Thymus (tissue), 11 donors: ENCODE results near the gene ACSBG1. TPM values are rescaled to one million over a fixed set of nuclear protein-coding genes. Genes with fewer than 3 reads are reported as not detected.
"Not testable (repeated sequence)": the region's sequence is repeated elsewhere in the genome, so short reads cannot be mapped to it uniquely, and the experiment has no call there.

Source experiments
- DNase-seq, 9 donors: peaks; one replicate each; pipeline ENCODE4 v3.0.0-alpha.2; 2013; ENCODE audit warnings: low spot score in 9 of 9, low read depth in 6 of 9, missing footprints in 1 of 9
- H3K27ac ChIP-seq, 2 donors: one replicate each; pipeline ENCODE4 v1.5.1; 2013; ENCODE audit warnings: control low read depth in 1 of 2, low read depth in 1 of 2, low read length in 1 of 2, mild to moderate bottlenecking in 1 of 2, moderate library complexity in 1 of 2
- H3K27me3 ChIP-seq, 2 donors: one replicate each; pipeline ENCODE4 v1.5.1; 2013; ENCODE audit warnings: low read length in 1 of 2; ENCODE audit not compliant: control insufficient read depth in 2 of 2, insufficient read depth in 1 of 2
- H3K36me3 ChIP-seq, 2 donors: one replicate each; pipeline ENCODE4 v1.5.1; 2013; ENCODE audit warnings: low read length in 1 of 2, mild to moderate bottlenecking in 1 of 2, moderate library complexity in 1 of 2; ENCODE audit not compliant: control insufficient read depth in 2 of 2, insufficient read depth in 2 of 2
- H3K4me1 ChIP-seq, 2 donors: one replicate each; pipeline ENCODE4 v1.5.1; 2013; ENCODE audit warnings: low read length in 2 of 2; ENCODE audit not compliant: control insufficient read depth in 2 of 2, insufficient read depth in 2 of 2
- H3K4me3 ChIP-seq, 2 donors: one replicate each; pipeline ENCODE4 v1.5.1; 2013; ENCODE audit warnings: low read length in 2 of 2, control low read depth in 1 of 2, mild to moderate bottlenecking in 1 of 2
- H3K9me3 ChIP-seq, 2 donors: one replicate each; pipeline ENCODE4 v1.5.1; 2013; ENCODE audit warnings: low read length in 1 of 2, mild to moderate bottlenecking in 1 of 2; ENCODE audit not compliant: control insufficient read depth in 2 of 2, insufficient read depth in 1 of 2
- WGBS: extraction: QIAGEN DNeasy Blood & Tissue Kit; methylation state at CpG from one replicate; pipeline ENCODE4 v1.1.7; 2013; 5-methylcytosine and 5-hydroxymethylcytosine counted together
- polyA plus RNA-seq: library from polyadenylated mRNA; stranded (reverse); fragments of 200-250 nt; gene quantifications from one replicate; pipeline ENCODE4 v1.2.3, GENCODE V29; 2013
- total RNA-seq: library from RNA; stranded (reverse); fragments of 120-200 nt; gene quantifications from one replicate; pipeline ENCODE4 v1.2.4, GENCODE V29; 2013
- donor health status: healthy.

ACSBG1 gene
- total and polyA plus RNA-seq, 2 donors = 1.1 to 7.9 TPM

- peak overlapping the region in 1 of 2 donors; percentile 2 for H3K27ac ChIP-seq
- WGBS = 74% methylated on average over 2 of the region's 2 CpGs
Observed at GRCh38 chr15:78157203-78157602, 77.2 kb downstream of the ACSBG1 start.

GRCh38 chr15:78156653-78157052, 77.7 kb downstream of the ACSBG1 start:
- Histone ChIP-seq H3K27ac (peak overlapping the region in 1 of 2 donors; percentile 2), H3K4me1 (peaks cover 10 to 15% of the 10 kb centered on the region in 2 donors), H3K4me3 (no peak overlapping the region), H3K36me3 (peaks cover 32 to 73% of the 10 kb centered on the region in 2 donors), H3K9me3 (no peaks in the 10 kb centered on the region), H3K27me3 (no peaks in the 10 kb centered on the region)
- DNase-seq = no peak
- 96% methylated on average over 1 of the region's 1 CpG for WGBS

More at GRCh38 chr15:78157203-78157602, 77.2 kb downstream of the ACSBG1 start:
- Histone ChIP-seq H3K27me3 (no peaks in the 10 kb centered on the region), H3K36me3 (peaks cover 38 to 77% of the 10 kb centered on the region in 2 donors), H3K4me1 (peaks cover 10 to 18% of the 10 kb centered on the region in 2 donors), H3K4me3 (no peak overlapping the region), H3K9me3 (no peaks in the 10 kb centered on the region)
- no peak for DNase-seq

DNA sequence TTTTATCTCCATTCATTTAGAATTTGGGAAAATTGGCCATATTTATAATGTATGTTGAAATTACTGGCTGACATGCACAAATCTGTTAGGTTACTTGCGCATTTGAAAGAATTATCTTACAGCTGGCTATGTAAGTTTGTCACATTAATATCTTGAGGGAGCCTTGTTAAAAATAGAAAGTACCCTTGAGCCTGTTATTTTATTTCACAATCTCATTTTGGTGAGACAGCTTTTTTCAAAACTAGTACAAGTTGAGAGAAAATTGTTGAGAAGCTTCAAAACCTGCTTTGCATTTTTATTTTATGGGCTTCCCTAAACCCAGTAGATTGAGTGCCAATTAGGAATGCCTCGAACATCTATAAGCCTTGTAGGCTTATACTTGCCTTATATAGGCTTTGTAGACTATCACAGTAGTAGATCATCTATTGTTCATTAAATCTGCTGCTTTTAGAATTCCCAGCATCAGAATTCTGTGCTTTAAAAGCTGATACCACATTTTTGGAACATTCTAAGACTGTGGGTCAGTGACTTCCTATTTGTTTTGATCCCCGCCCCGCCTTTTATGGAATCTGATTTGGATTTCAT, 78.9 kb downstream of the ACSBG1 start:
- H3K27ac ChIP-seq = peak overlapping the region in 1 of 2 donors; percentile 19
- H3K27me3 ChIP-seq = no peaks in the 10 kb centered on the region
- peaks cover 18 to 19% of the 10 kb centered on the region in 2 donors for H3K4me1 ChIP-seq
- peaks cover 23 to 63% of the 10 kb centered on the region in 2 donors for H3K36me3 ChIP-seq
- H3K9me3 ChIP-seq = no peaks in the 10 kb centered on the region
- no peak overlapping the region for H3K4me3 ChIP-seq
- WGBS = 96% methylated on average over 4 of the region's 4 CpGs
- no peak for DNase-seq

DNA sequence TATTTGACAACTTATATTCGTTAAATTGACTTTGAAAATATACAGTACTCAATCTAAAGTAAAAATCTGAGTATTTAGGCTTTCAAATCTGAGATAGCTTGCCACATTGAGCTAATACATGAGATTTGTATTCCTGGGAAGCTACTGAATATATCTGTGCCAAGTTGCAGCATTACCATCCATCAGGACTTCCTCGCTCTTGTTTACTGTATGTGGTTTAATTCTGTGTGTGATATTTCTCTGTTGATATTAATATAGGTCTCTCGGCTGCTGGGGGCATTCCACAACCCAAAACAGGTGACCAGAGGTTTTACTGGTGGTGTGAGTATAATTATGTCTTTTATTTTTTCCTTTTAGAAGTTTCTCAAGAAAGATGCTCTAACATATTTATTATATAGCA, 79.4 kb downstream of the ACSBG1 start:
- peaks cover 22 to 23% of the 10 kb centered on the region in 2 donors for H3K4me1 ChIP-seq
- H3K36me3 ChIP-seq = peaks cover 23 to 58% of the 10 kb centered on the region in 2 donors
- H3K4me3 ChIP-seq = no peak overlapping the region
- H3K27ac ChIP-seq = peak overlapping the region in 1 of 2 donors; percentile 11
- DNase-seq = no peak
- H3K9me3 ChIP-seq = no peaks in the 10 kb centered on the region
- H3K27me3 ChIP-seq = no peaks in the 10 kb centered on the region
- 97% methylated on average over 3 of the region's 3 CpGs for WGBS

DNA sequence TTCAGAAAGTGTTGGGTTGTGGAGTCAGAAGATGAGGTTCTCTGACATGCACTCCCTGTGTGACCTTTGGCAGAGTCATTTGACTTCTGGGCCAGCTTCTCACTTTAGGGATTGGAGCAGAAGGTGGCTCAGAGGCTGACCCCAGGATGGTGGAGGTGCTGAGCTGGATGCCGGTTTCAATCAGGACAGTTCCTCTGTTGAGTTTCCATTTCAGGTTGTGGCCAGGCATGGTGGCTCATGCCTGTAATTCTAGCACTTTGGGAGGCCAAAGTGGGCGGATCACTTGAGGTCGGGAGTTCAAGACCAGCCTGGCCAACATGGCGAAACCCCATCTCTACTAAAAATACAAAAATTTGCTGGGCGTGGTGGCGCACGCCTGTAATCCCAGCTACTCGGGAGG, 83.3 kb downstream of the ACSBG1 start:
- DNase-seq, H3K9me3 ChIP-seq, H3K27me3 ChIP-seq: not testable (repeated sequence)
- Histone ChIP-seq H3K36me3 (peaks cover 10 to 27% of the 10 kb centered on the region in 2 donors), H3K4me3 (peak overlapping the region; percentile 86 to 94), H3K4me1 (peaks cover 27 to 38% of the 10 kb centered on the region in 2 donors), H3K27ac (peak overlapping the region in 1 of 2 donors; percentile 76)
- over 99% methylated on average over 8 of the region's 8 CpGs for WGBS

- 17% methylated on average over 20 of the region's 20 CpGs for WGBS
- peak overlapping the region; percentile 86 to 94 for H3K4me3 ChIP-seq
- H3K4me1 ChIP-seq = peaks cover 27 to 38% of the 10 kb centered on the region in 2 donors
- H3K9me3 ChIP-seq = no peaks in the 10 kb centered on the region
- peak overlapping the region; percentile 76 to 82 for H3K27ac ChIP-seq
- peaks cover 7 to 18% of the 10 kb centered on the region in 2 donors for H3K36me3 ChIP-seq
- no peak for DNase-seq
- no peaks in the 10 kb centered on the region for H3K27me3 ChIP-seq
Observed at GRCh38 chr15:78149805-78150751, 84.3 kb downstream of the ACSBG1 start.

- peak; percentile 86 to 99 (median 96) for DNase-seq
- WGBS = under 1% methylated on average over 79 of the region's 79 CpGs
- Histone ChIP-seq H3K4me1 (peaks cover 27 to 34% of the 10 kb centered on the region in 2 donors), H3K27me3 (no peaks in the 10 kb centered on the region), H3K27ac (peak within 1 kb of the TSS; percentile 80 to 82), H3K9me3 (no peaks in the 10 kb centered on the region), H3K36me3 (peaks cover 7 to 10% of the 10 kb centered on the region in 2 donors), H3K4me3 (peak within 1 kb of the TSS; percentile 86 to 94)
Observed at GRCh38 chr15:78149068-78149804, 85.1 kb downstream of the ACSBG1 start, which contains the start of gene IDH3A. Gene IDH3A (plus strand): TSS chr15:78149362. CDS start chr15:78149404, 42 bp downstream.

DNA sequence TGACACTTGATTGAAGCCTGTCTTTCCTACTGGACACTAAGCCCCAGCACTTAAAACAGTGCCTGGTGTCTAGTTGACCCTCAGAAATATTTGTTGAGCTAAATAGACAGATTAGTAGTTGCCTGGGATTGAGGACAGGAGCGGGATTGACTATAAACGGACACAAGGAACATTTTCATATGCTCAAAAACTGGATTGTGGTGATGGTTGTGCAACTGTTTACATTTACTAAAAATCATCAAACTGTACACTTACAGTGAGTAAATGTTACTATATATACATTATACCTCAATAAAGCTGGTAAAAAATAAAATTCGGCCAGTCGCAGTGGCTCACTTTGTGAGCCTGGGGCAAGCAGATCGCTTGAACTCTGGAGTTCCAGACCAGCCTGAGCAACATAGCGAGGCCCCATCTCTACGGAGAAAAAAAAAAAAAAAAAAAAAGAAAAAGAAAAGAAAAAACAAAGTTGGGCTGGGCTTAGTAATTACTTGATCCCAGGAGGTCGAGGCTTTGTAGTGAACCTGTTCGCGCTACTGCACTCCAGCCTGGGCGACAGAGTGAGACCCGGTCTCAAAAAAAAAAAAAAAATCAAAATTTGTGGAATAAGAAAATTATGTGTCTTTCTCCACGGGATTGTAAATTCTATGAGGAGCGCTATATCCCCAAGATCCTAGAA, 85.8 kb downstream of the ACSBG1 start:
- Histone ChIP-seq H3K4me1 (peaks cover 27 to 34% of the 10 kb centered on the region in 2 donors), H3K9me3 (no peaks in the 10 kb centered on the region), H3K4me3 (peak overlapping the region; percentile 86 to 94), H3K27ac (peak overlapping the region; percentile 70 to 80), H3K27me3 (no peaks in the 10 kb centered on the region), H3K36me3 (peaks cover 7 to 9% of the 10 kb centered on the region in 2 donors)
- WGBS = 27% methylated on average over 14 of the region's 14 CpGs
- no peak for DNase-seq
